ENCODE results near the gene MOSPD2.

MOSPD2 gene

DNA sequence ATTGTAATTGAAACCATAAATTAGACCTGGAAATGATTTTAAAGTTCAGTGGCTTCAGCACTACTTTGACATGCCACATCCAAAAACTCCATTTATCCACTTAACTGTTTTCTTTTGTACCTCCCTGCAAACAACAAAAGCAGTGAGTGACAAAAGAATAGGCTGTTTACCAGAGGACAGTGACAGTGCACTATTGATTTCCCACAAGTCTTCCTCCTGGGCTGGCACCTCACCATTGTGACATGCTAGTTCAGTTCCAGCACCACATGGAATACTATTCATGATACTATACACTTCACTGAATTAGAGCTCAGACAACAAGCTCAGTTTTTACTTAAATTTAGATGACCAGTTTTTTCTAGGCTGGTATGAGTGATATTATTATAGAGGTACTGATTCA is 29.3 kb downstream of the MOSPD2 start:
- DNase-seq (ENCODE audit: low read depth): no peak
- TF ChIP-seq, protein P1, sequence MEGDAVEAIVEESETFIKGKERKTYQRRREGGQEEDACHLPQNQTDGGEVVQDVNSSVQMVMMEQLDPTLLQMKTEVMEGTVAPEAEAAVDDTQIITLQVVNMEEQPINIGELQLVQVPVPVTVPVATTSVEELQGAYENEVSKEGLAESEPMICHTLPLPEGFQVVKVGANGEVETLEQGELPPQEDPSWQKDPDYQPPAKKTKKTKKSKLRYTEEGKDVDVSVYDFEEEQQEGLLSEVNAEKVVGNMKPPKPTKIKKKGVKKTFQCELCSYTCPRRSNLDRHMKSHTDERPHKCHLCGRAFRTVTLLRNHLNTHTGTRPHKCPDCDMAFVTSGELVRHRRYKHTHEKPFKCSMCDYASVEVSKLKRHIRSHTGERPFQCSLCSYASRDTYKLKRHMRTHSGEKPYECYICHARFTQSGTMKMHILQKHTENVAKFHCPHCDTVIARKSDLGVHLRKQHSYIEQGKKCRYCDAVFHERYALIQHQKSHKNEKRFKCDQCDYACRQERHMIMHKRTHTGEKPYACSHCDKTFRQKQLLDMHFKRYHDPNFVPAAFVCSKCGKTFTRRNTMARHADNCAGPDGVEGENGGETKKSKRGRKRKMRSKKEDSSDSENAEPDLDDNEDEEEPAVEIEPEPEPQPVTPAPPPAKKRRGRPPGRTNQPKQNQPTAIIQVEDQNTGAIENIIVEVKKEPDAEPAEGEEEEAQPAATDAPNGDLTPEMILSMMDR (conservative IDR thresholded peaks at IDR 0.05; ENCODE audit: low read length): no peak
- no peak overlapping the region for H3K4me3 ChIP-seq (ENCODE audit: low read length)

DNA sequence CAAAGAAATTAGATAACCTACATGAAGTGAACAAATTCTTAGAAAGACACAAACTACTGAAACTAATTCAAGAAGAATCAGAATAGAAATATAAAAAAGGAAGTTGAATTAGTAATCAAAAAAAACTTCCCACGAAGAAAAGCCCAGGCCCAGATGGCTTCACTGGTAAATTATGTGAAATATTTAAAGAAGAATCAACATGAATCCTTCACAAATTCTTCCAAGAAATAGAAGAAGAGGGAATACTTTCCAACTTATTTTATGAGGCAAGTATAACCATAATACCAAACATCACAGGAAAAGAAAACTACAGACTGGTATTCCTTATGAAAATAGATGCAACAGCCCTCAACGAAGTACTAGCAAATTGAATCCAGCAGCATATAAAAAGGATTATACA is 30.7 kb downstream of the MOSPD2 start:
- peak; percentile 66 for DNase-seq (ENCODE audit: low read depth)
- TF ChIP-seq, protein P1 (conservative IDR thresholded peaks at IDR 0.05; ENCODE audit: low read length): no peak
- H3K4me3 ChIP-seq (ENCODE audit: low read length): no peak overlapping the region

DNA sequence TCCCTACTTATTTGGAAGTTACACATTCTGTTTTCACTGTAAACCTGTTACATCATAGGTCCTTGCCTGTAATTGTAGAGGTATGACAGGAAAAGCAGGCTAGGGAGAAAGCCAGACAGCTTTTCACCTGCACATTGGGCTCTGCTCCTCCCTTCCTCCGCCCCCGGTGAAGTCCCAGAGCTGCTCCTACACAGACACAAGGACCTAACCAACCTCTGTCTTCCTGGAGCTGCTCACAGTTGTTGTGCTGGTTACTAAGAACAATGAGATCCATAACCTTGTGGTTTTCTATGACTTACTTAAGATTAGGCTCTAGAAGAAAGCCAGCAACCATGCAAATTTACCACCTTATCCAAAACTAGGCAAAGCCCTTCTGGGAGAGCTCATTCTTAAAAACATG is 40.0 kb downstream of the MOSPD2 start:
- no peak overlapping the region for H3K4me3 ChIP-seq (ENCODE audit: low read length)
- TF ChIP-seq, protein P1 (conservative IDR thresholded peaks at IDR 0.05; ENCODE audit: low read length): no peak

DNA sequence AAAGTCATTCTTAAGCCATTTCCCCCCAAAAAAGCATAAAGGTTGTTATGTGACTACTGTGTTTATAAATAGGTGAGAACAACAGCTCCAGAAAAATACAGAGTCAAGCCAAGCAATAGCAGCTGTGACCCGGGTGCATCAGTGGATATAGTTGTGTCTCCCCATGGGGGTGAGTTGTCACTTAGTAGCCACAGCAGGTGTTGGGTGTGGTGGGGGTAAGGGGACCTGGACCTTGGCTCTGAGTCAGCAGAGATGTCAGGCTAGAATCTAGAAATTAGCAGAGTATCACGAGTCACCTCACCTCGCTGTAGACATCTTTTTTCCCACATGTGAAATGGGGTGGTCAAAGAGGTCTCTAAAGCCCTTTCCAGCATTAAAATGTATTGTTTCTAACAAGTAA is 42.4 kb downstream of the MOSPD2 start:
- DNase-seq (ENCODE audit: low read depth): no peak
- TF ChIP-seq, protein P1 (conservative IDR thresholded peaks at IDR 0.05; ENCODE audit: low read length): no peak
- H3K4me3 ChIP-seq (ENCODE audit: low read length): no peak overlapping the region

More for the DNA sequence above, 40.0 kb downstream of the MOSPD2 start:
- no peak for DNase-seq (ENCODE audit: low read depth)

DNA sequence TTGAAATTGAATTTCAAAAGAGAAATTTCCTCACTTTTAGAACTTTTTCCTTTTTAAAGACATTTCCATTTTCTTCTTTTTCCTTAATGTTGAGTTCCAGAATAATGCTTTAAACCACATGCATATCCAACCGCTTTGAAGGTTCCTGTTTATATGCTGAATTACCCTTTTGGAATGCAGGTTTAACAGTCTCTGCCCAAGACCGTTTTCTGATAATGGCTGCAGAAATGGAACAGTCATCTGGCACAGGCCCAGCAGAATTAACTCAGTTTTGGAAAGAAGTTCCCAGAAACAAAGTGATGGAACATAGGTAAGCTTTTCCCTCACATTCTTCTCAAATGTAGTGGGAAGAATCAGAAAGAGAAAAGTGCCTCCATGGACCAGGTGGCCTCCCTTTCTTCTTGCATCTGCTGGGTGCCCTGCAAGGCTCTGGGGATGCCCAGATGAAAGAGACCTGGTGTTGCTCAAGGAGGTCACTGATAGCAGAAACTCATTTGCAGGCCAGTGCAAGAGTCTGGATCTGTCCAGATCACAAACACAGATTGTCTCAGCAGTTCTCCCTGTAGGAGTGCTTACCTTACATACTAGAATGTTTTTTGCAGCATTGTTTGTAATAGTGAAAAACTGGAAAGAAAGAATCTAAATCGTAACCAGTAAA is 42.9 kb downstream of the MOSPD2 start:
- TF ChIP-seq, protein P1 (conservative IDR thresholded peaks at IDR 0.05; ENCODE audit: low read length): no peak
- no peak overlapping the region for H3K4me3 ChIP-seq (ENCODE audit: low read length)
- peak; percentile 64 for DNase-seq (ENCODE audit: low read depth)

DNA sequence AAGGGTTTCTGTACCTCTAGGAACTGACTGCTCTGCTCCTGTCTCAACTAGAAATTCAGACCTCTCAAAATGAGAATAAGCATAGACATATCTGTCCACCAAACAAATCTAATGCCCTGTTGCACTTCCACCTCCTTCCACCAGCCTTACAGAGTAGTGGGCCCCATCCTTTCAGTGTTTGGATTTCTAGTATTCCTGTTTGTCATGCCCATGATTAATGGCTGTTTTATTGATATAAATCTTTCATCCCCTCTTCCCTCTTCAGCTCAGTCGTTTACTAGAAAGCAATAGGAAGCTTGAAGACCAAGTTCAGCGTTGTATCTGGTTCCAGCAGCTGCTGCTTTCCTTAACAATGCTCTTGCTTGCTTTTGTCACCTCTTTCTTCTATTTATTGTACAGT is 46.2 kb downstream of the MOSPD2 start:
- H3K4me3 ChIP-seq (ENCODE audit: low read length): no peak overlapping the region
- DNase-seq (ENCODE audit: low read depth): no peak
- TF ChIP-seq, protein P1 (conservative IDR thresholded peaks at IDR 0.05; ENCODE audit: low read length): 0 out of 2 replicates have a peak, but pooled peaks have one; percentile 10

DNA sequence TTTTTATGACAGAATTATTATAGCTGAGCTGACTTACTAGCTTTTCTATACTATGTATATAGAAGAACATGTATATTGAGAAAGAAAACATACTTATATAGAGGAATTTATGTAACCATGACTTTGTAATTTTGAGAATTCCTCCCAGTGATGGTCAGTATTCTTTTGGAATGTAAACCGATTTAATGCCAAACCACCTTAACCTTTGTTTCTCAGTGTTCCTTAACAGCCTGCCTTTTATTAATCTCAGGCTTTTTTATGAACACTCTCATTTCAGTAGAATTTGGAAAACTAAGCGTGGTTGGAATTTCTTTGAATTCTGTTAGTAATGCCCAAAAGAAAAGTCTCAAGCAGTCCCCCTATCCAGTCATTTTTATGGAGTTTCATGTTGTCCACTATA is 47.0 kb downstream of the MOSPD2 start:
- no peak overlapping the region for H3K4me3 ChIP-seq (ENCODE audit: low read length)
- TF ChIP-seq, protein P1 (conservative IDR thresholded peaks at IDR 0.05; ENCODE audit: low read length): no peak
- DNase-seq (ENCODE audit: low read depth): peak; percentile 81

Measured in AG10803 (cell line).